ENCODE measurements around the gene SP9. TPM values are rescaled to one million over a fixed set of nuclear protein-coding genes. Genes with fewer than 3 reads are reported as not detected.

SP9 gene
- not detected for total RNA-seq
- not detected for total RNA-seq (2013)
- 0 to 0.07 (median 0) reads per million in 29 experiments for total RNA-seq

DNA sequence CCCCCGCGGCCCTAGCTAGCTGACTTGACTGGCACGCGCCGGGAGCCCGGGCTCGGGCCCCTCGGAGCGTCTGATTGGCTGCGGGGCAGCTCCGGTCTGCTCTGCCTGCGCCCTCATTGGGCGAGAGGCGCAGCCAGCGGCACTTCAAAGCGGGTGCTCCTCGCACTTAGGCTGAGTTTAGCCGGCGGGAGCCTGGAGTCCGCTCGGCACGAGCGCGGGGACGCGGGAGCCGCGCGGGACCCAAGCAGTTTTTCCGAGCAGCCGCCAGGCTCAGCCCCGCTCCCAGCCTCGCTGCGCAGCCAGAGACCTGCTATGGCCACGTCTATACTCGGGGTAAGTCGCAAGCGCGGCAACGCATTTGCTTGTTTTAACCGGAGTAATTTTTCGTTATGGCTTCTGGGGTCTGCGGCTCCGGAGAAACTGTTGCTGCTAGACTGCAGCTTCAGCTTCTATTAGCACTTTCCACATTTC is at the start of gene SP9:
TSS of gene SP9 (plus strand) at position 174 of the 471 bp plus-strand sequence. CDS start at position 313, 139 bp downstream.
- WGBS (ENCODE audit: insufficient coverage) = 9% methylated on average over 42 of the region's 44 CpGs
- POLR2A ChIA-PET = interaction anchor here (0.6 kb wide), 2 partner anchors 8 to 73 kb away, joined by 4 to 10 read pairs; no protein-coding TSS in a partner anchor
- CTCF ChIA-PET = no interaction called here
- Mint-ChIP-seq H3K27me3 (peaks cover 64 to 76% of the 10 kb centered on the region in 2 donors), H3K36me3 (no peaks in the 10 kb centered on the region), H3K9me3 (no peaks in the 10 kb centered on the region), H3K27ac (peak within 1 kb of the TSS in 1 of 2 donors; percentile 55), H3K4me3 (peak within 1 kb of the TSS; percentile 39 to 70 (median 53)), H3K4me1 (peaks cover 26 to 39% (median 37%) of the 10 kb centered on the region in 3 donors)
- peak within 1 kb of the TSS in 1 of 2 donors; percentile 75 for H3K4me3 ChIP-seq (ENCODE audit: control insufficient read depth in 1 of 2, extremely low read depth in 1 of 2, low read length in 1 of 2)
- DNase-seq (peak in 2 of 35 experiments; percentile 18 to 46), ATAC-seq (replicated peaks in 1 of 4) (no peak)
- peaks cover 42 to 74% of the 10 kb centered on the region in 2 experiments for H3K27me3 ChIP-seq (replicated peaks in 1 of 2; ENCODE audit: control insufficient read depth in 2 of 2, extremely low read depth in 1 of 2, insufficient read depth in 2 of 2, low read length in 1 of 2)
- no peaks in the 10 kb centered on the region for H3K36me3 ChIP-seq (ENCODE audit: control insufficient read depth in 2 of 2, extremely low read depth in 1 of 2, insufficient read depth in 1 of 2, low read length in 1 of 2)
- H3K4me1 ChIP-seq (ENCODE audit: control insufficient read depth in 1 of 2, extremely low read depth in 1 of 2, insufficient read depth in 2 of 2, low read length in 2 of 2) = peaks cover 17 to 57% of the 10 kb centered on the region in 2 experiments
- no peaks in the 10 kb centered on the region for H3K9me3 ChIP-seq
- no peak within 1 kb of the TSS for H3K27ac ChIP-seq (ENCODE audit: low read length)

DNA sequence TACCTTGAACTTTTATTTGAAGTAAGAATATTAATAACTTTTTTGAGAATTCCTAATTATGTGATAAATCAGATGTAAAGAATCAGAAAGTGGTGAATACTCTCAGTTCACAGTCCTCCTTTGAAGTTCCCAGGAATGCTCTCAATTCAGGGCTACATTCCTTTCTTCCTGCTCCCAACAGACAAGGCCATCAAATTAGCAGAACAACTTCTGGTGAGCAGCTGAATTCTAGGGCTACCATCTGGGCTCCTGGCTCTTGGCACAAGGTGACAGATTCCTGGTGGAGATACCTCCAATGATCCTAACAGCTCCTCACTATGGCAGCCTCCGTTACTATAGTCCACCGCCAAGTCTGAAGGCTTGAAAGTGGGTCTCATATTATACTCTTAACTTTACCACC is 48.6 kb upstream of the SP9 start:
- Mint-ChIP-seq H3K9me3 (peaks cover 2 to 8% (median 3%) of the 10 kb centered on the region in 3 donors), H3K27ac (no peak overlapping the region), H3K4me3 (no peak overlapping the region), H3K4me1 (no peaks in the 10 kb centered on the region), H3K27me3 (peaks cover 46 to 48% of the 10 kb centered on the region in 2 donors), H3K36me3 (no peaks in the 10 kb centered on the region)
- WGBS (ENCODE audit: insufficient coverage) = no CpG with 5 or more reads among the region's 2 CpGs
- peaks cover 0 to 17% of the 10 kb centered on the region in 2 experiments for H3K27me3 ChIP-seq (replicated peaks in 1 of 2; ENCODE audit: control insufficient read depth in 2 of 2, extremely low read depth in 1 of 2, insufficient read depth in 2 of 2, low read length in 1 of 2)
- no peak overlapping the region for H3K27ac ChIP-seq (ENCODE audit: low read length)
- ChIA-PET POLR2A (no interaction called here), CTCF (no interaction called here)
- H3K9me3 ChIP-seq = no peaks in the 10 kb centered on the region
- no peaks in the 10 kb centered on the region for H3K4me1 ChIP-seq (ENCODE audit: control insufficient read depth in 1 of 2, extremely low read depth in 1 of 2, insufficient read depth in 2 of 2, low read length in 2 of 2)
- DNase-seq (no peak), ATAC-seq (replicated peaks in 1 of 4) (no peak)
- no peaks in the 10 kb centered on the region for H3K36me3 ChIP-seq (ENCODE audit: control insufficient read depth in 2 of 2, extremely low read depth in 1 of 2, insufficient read depth in 1 of 2, low read length in 1 of 2)
- no peak overlapping the region for H3K4me3 ChIP-seq (ENCODE audit: control insufficient read depth in 1 of 2, extremely low read depth in 1 of 2, low read length in 1 of 2)

DNA sequence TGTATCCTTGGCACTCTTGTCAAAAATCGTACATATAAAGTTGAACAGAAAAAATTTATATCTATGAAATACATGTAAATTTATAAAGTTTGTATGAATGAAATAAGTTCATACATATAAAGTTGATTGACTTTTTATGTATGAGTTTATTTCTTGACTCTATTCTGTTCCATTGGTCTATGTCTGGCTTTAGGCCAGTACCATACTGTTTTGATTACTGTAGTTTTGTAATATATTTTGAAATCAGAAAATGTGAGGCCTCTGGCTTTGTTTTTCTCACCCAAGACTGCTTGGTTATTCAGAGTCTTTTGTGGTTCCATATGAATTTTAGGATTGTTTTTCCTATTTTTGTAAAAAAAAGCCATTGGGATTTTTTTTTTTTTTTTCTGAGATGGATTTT is 41.8 kb upstream of the SP9 start:
- Histone ChIP-seq H3K4me1 (ENCODE audit: control insufficient read depth in 1 of 2, extremely low read depth in 1 of 2, insufficient read depth in 2 of 2, low read length in 2 of 2) (no peaks in the 10 kb centered on the region), H3K27ac (ENCODE audit: low read length) (no peak overlapping the region), H3K4me3 (ENCODE audit: control insufficient read depth in 1 of 2, extremely low read depth in 1 of 2, low read length in 1 of 2) (no peak overlapping the region), H3K36me3 (ENCODE audit: control insufficient read depth in 2 of 2, extremely low read depth in 1 of 2, insufficient read depth in 1 of 2, low read length in 1 of 2) (no peaks in the 10 kb centered on the region), H3K27me3 (replicated peaks in 1 of 2; ENCODE audit: control insufficient read depth in 2 of 2, extremely low read depth in 1 of 2, insufficient read depth in 2 of 2, low read length in 1 of 2) (peaks cover 0 to 14% of the 10 kb centered on the region in 2 experiments), H3K9me3 (no peaks in the 10 kb centered on the region)
- ChIA-PET POLR2A (no interaction called here), CTCF (interaction anchor here in 1 of 2 donors (0.7 kb wide), 1 partner anchor 13 kb away, joined by 4 read pairs; no protein-coding TSS in a partner anchor)
- ATAC-seq (replicated peaks in 1 of 4) = no peak
- peaks cover 18 to 26% of the 10 kb centered on the region in 2 donors for H3K27me3 Mint-ChIP-seq
- H3K36me3 Mint-ChIP-seq = peaks cover 3% of the 10 kb centered on the region
- no peak for DNase-seq
- H3K4me1 Mint-ChIP-seq = no peaks in the 10 kb centered on the region
- no CpG with 5 or more reads among the region's 1 CpG for WGBS (ENCODE audit: insufficient coverage)
- no peak overlapping the region for H3K4me3 Mint-ChIP-seq
- no peak overlapping the region for H3K27ac Mint-ChIP-seq
- H3K9me3 Mint-ChIP-seq = peaks cover 2 to 8% (median 8%) of the 10 kb centered on the region in 3 donors

DNA sequence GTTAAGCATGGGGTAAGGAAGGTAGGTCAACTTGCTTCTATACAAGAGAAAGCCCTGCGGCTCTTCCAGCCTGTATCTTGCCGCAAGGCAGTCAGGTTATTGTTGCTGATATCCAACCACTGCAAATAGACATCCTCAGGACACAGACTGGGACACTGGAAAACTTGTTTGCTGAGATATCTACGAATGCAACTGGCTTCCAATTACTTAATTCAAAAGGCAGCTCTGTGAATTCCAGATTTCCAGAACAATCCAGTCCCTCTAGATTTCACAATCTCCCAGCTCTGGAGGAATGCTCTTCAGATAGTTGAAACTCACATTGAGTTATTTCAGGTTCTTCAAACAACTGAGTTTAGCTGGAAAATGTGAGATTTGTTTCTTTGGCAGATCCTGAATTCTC is 34.6 kb upstream of the SP9 start:
- ATAC-seq (replicated peaks in 1 of 4) (no peak), DNase-seq (no peak)
- WGBS (ENCODE audit: insufficient coverage) = 83% methylated on average over 1 of the region's 3 CpGs
- Histone ChIP-seq H3K27me3 (replicated peaks in 1 of 2; ENCODE audit: control insufficient read depth in 2 of 2, extremely low read depth in 1 of 2, insufficient read depth in 2 of 2, low read length in 1 of 2) (peaks cover 0 to 14% of the 10 kb centered on the region in 2 experiments), H3K27ac (ENCODE audit: low read length) (no peak overlapping the region), H3K4me3 (ENCODE audit: control insufficient read depth in 1 of 2, extremely low read depth in 1 of 2, low read length in 1 of 2) (no peak overlapping the region), H3K36me3 (ENCODE audit: control insufficient read depth in 2 of 2, extremely low read depth in 1 of 2, insufficient read depth in 1 of 2, low read length in 1 of 2) (no peaks in the 10 kb centered on the region), H3K9me3 (no peaks in the 10 kb centered on the region), H3K4me1 (ENCODE audit: control insufficient read depth in 1 of 2, extremely low read depth in 1 of 2, insufficient read depth in 2 of 2, low read length in 2 of 2) (no peaks in the 10 kb centered on the region)
- ChIA-PET CTCF (no interaction called here), POLR2A (no interaction called here)
- H3K4me3 Mint-ChIP-seq = no peak overlapping the region
- no peaks in the 10 kb centered on the region for H3K4me1 Mint-ChIP-seq
- peaks cover 17% of the 10 kb centered on the region in 2 donors for H3K27me3 Mint-ChIP-seq
- no peaks in the 10 kb centered on the region for H3K9me3 Mint-ChIP-seq
- no peak overlapping the region for H3K27ac Mint-ChIP-seq
- H3K36me3 Mint-ChIP-seq = no peaks in the 10 kb centered on the region

DNA sequence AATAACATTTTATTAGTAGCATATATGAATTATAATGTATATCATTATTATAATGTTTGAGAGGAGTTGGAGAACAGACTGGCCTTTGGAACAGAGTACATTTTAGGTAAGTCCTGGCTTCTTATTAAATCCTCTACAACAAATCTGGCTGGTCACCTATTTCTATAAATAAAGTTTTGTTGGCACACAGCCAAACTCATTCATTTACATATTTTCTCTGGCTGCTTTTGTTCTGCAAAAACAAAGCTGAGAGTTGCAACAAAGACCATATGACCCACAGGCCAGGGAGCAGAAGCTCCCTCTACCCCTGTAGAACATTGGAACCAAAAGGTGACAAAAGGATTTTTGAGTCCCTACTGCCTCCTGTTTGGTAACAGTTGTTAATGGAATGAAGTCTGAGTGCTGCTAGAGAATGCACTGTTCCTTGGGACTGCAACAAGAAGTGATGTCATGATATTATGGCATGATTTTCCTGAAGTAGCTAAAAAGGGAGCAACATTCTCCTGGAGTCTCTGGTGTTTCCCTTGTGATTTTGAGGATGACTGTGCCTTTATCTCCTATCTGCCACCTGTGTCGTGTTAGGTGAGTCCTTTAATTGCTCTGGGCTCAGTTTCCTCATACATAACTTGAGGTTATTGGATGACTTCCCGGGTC is 22.0 kb upstream of the SP9 start:
- Mint-ChIP-seq H3K36me3 (no peaks in the 10 kb centered on the region), H3K4me3 (no peak overlapping the region), H3K27ac (no peak overlapping the region), H3K27me3 (peaks cover 49 to 71% of the 10 kb centered on the region in 2 donors), H3K9me3 (no peaks in the 10 kb centered on the region), H3K4me1 (no peaks in the 10 kb centered on the region)
- POLR2A ChIA-PET = no interaction called here
- Histone ChIP-seq H3K4me3 (ENCODE audit: control insufficient read depth in 1 of 2, extremely low read depth in 1 of 2, low read length in 1 of 2) (no peak overlapping the region), H3K27ac (ENCODE audit: low read length) (no peak overlapping the region), H3K4me1 (ENCODE audit: control insufficient read depth in 1 of 2, extremely low read depth in 1 of 2, insufficient read depth in 2 of 2, low read length in 2 of 2) (no peaks in the 10 kb centered on the region), H3K9me3 (no peaks in the 10 kb centered on the region), H3K36me3 (ENCODE audit: control insufficient read depth in 2 of 2, extremely low read depth in 1 of 2, insufficient read depth in 1 of 2, low read length in 1 of 2) (no peaks in the 10 kb centered on the region), H3K27me3 (replicated peaks in 1 of 2; ENCODE audit: control insufficient read depth in 2 of 2, extremely low read depth in 1 of 2, insufficient read depth in 2 of 2, low read length in 1 of 2) (peaks cover 5 to 41% of the 10 kb centered on the region in 2 experiments)
- ATAC-seq (replicated peaks in 1 of 4) (no peak), DNase-seq (no peak)
- no CpG with 5 or more reads among the region's 2 CpGs for WGBS (ENCODE audit: insufficient coverage)
- CTCF ChIA-PET = no interaction called here

DNA sequence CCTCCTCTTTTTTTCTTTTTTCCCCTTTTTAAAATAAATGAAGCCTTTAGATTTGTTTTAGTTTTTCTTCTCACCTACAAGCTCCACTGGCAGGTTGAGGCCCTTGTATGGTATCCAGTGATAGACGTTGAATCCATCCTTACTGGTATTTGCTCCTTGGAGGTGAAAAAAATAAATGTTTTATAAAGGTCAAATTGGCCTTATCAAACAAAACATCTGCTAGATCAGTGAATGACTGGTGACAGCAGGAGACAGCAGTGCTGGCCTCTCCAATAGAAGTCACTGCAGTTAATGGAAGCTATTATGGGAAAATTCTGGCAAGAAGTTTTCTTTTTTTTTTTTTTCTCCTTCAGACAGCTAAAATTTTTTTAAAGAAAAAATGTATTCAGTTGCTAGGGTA is 12.6 kb upstream of the SP9 start:
- Mint-ChIP-seq H3K36me3 (no peaks in the 10 kb centered on the region), H3K27me3 (peaks cover 50 to 75% of the 10 kb centered on the region in 2 donors)

More for the DNA sequence above, 12.6 kb upstream of the SP9 start:
- no peaks in the 10 kb centered on the region for H3K9me3 Mint-ChIP-seq
- Histone ChIP-seq H3K27me3 (replicated peaks in 1 of 2; ENCODE audit: control insufficient read depth in 2 of 2, extremely low read depth in 1 of 2, insufficient read depth in 2 of 2, low read length in 1 of 2) (peaks cover 2 to 42% of the 10 kb centered on the region in 2 experiments), H3K36me3 (ENCODE audit: control insufficient read depth in 2 of 2, extremely low read depth in 1 of 2, insufficient read depth in 1 of 2, low read length in 1 of 2) (no peaks in the 10 kb centered on the region), H3K4me3 (ENCODE audit: control insufficient read depth in 1 of 2, extremely low read depth in 1 of 2, low read length in 1 of 2) (no peak overlapping the region), H3K4me1 (ENCODE audit: control insufficient read depth in 1 of 2, extremely low read depth in 1 of 2, insufficient read depth in 2 of 2, low read length in 2 of 2) (peaks cover 4 to 14% of the 10 kb centered on the region in 2 experiments), H3K27ac (ENCODE audit: low read length) (no peak overlapping the region), H3K9me3 (no peaks in the 10 kb centered on the region)
- CTCF ChIA-PET = interaction anchor here in 1 of 2 donors (0.7 kb wide), 1 partner anchor 120 kb away, joined by 4 read pairs; no protein-coding TSS in a partner anchor
- no peak overlapping the region for H3K27ac Mint-ChIP-seq
- DNase-seq (no peak), ATAC-seq (replicated peaks in 1 of 4) (no peak)
- H3K4me3 Mint-ChIP-seq = no peak overlapping the region
- WGBS (ENCODE audit: insufficient coverage) = no CpG with 5 or more reads among the region's 1 CpG
- H3K4me1 Mint-ChIP-seq = peaks cover 15 to 16% (median 15%) of the 10 kb centered on the region in 3 donors
- POLR2A ChIA-PET = no interaction called here

Data from T-cell (primary cell).